ENCODE results near the gene AMBN. TPM values are rescaled to one million over a fixed set of nuclear protein-coding genes. Genes with fewer than 3 reads are reported as not detected.

The AMBN gene, protein sequence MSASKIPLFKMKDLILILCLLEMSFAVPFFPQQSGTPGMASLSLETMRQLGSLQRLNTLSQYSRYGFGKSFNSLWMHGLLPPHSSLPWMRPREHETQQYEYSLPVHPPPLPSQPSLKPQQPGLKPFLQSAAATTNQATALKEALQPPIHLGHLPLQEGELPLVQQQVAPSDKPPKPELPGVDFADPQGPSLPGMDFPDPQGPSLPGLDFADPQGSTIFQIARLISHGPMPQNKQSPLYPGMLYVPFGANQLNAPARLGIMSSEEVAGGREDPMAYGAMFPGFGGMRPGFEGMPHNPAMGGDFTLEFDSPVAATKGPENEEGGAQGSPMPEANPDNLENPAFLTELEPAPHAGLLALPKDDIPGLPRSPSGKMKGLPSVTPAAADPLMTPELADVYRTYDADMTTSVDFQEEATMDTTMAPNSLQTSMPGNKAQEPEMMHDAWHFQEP
- polyA plus RNA-seq (2013, experiment 1 of 2): 0.06 TPM
- polyA plus RNA-seq (2013, experiment 2 of 2): 0.10 TPM

DNA sequence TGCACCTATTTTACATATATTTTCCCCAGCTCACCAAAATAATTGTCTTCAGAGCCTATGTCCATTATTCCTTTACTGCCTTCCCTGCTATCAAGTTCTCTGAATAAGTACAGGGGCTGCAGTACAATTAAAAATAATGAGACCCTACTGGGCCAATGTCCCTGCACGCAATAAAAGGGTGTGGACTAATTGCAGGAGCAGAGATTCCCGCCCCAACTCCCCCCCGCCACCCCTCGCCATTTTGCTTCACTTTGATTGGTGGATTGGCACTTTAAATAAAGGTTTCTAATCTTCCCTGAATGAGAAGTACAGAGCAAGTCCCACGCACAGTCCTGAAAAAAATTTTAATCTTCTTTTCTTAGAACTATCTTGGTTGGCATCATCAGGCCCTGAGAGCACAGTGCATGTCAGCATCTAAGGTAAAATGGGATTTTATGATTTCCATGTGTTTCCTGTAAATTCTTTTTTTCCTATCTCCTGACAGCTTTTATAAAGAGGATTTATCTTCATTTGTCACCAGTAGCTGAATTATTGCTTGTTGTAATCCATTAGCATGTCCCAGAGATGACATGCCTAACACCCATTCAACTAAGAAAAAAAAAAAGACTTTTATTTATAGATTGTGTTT, at the start of gene AMBN:
AMBN (plus strand) TSS at position 302 of the 628 bp plus-strand sequence; CDS start at position 405, 103 bp downstream.
- Histone ChIP-seq H3K18ac (ENCODE audit: low read length) (no peak within 1 kb of the TSS), H3K9ac (ENCODE audit: low read depth, low read length, poor library complexity) (no peak within 1 kb of the TSS), H3K27me3 (ENCODE audit: control insufficient read depth in 3 of 3, insufficient read depth in 3 of 3, low read depth in 1 of 3, low read length in 3 of 3) (no peaks in the 10 kb centered on the region), H3K4ac (ENCODE audit: low read length) (no peak within 1 kb of the TSS), H2BK15ac (ENCODE audit: low read length) (no peak within 1 kb of the TSS), H3K9me3 (replicated peaks in 1 of 2; ENCODE audit: control insufficient read depth in 2 of 2, insufficient read depth in 1 of 2, low read depth in 1 of 2, low read length in 2 of 2) (no peaks in the 10 kb centered on the region), H4K8ac (ENCODE audit: low read depth, low read length) (no peak within 1 kb of the TSS), H2BK5ac (ENCODE audit: low read length) (no peak within 1 kb of the TSS), H3K14ac (ENCODE audit: low read length) (no peak within 1 kb of the TSS), H4K91ac (ENCODE audit: low read depth, low read length, poor library complexity) (no peak within 1 kb of the TSS), H2BK12ac (ENCODE audit: low read length) (no peak within 1 kb of the TSS), H3K23ac (ENCODE audit: low read depth, low read length, poor library complexity) (no peak within 1 kb of the TSS), H3K79me1 (ENCODE audit: low read depth, low read length) (no peaks in the 10 kb centered on the region), H2AFZ (ENCODE audit: low read length) (no peak within 1 kb of the TSS), H3K36me3 (replicated peaks in 1 of 2; ENCODE audit: control insufficient read depth in 2 of 2, insufficient read depth in 2 of 2, low read length in 2 of 2) (no peaks in the 10 kb centered on the region), H3K27ac (replicated peaks; ENCODE audit: low read length) (no peak within 1 kb of the TSS), H3K4me2 (ENCODE audit: insufficient read depth, low read length, poor library complexity, severe bottlenecking) (no peak within 1 kb of the TSS), H2AK5ac (ENCODE audit: low read depth, low read length) (no peak within 1 kb of the TSS), H3K4me3 (ENCODE audit: low read length in 2 of 2) (no peak within 1 kb of the TSS), H3K4me1 (ENCODE audit: control insufficient read depth in 2 of 2, insufficient read depth in 1 of 2, low read depth in 1 of 2, low read length in 2 of 2) (no peaks in the 10 kb centered on the region), H2BK120ac (ENCODE audit: low read depth, low read length) (no peak within 1 kb of the TSS)
- WGBS, 2 donors (ENCODE audit: extremely low coverage in 2 of 2, insufficient read length in 2 of 2, insufficient replicate concordance in 1 of 2): no CpG with 5 or more reads among the region's 5 CpGs
- no peak for DNase-seq (ENCODE audit: low spot score)

- Histone ChIP-seq H3K18ac (ENCODE audit: low read length) (no peak overlapping the region), H3K9me3 (replicated peaks in 1 of 2; ENCODE audit: control insufficient read depth in 2 of 2, insufficient read depth in 1 of 2, low read depth in 1 of 2, low read length in 2 of 2) (no peaks in the 10 kb centered on the region), H3K9ac (ENCODE audit: low read depth, low read length, poor library complexity) (no peak overlapping the region), H3K4me2 (ENCODE audit: insufficient read depth, low read length, poor library complexity, severe bottlenecking) (no peak overlapping the region), H3K27me3 (ENCODE audit: control insufficient read depth in 3 of 3, insufficient read depth in 3 of 3, low read depth in 1 of 3, low read length in 3 of 3) (no peaks in the 10 kb centered on the region), H2AFZ (ENCODE audit: low read length) (no peak overlapping the region), H2AK5ac (ENCODE audit: low read depth, low read length) (no peak overlapping the region), H2BK15ac (ENCODE audit: low read length) (no peak overlapping the region), H2BK5ac (ENCODE audit: low read length) (no peak overlapping the region), H2BK120ac (ENCODE audit: low read depth, low read length) (no peak overlapping the region), H3K4ac (ENCODE audit: low read length) (no peak overlapping the region), H3K36me3 (replicated peaks in 1 of 2; ENCODE audit: control insufficient read depth in 2 of 2, insufficient read depth in 2 of 2, low read length in 2 of 2) (no peaks in the 10 kb centered on the region), H4K8ac (ENCODE audit: low read depth, low read length) (no peak overlapping the region), H3K23ac (ENCODE audit: low read depth, low read length, poor library complexity) (no peak overlapping the region), H4K91ac (ENCODE audit: low read depth, low read length, poor library complexity) (no peak overlapping the region), H3K79me1 (ENCODE audit: low read depth, low read length) (no peaks in the 10 kb centered on the region), H3K4me1 (ENCODE audit: control insufficient read depth in 2 of 2, insufficient read depth in 1 of 2, low read depth in 1 of 2, low read length in 2 of 2) (no peaks in the 10 kb centered on the region), H3K4me3 (ENCODE audit: low read length in 2 of 2) (no peak overlapping the region), H2BK12ac (ENCODE audit: low read length) (no peak overlapping the region), H3K14ac (ENCODE audit: low read length) (no peak overlapping the region), H3K27ac (replicated peaks; ENCODE audit: low read length) (no peak overlapping the region)
- peak; percentile 14 for DNase-seq (ENCODE audit: low spot score)
Measured at GRCh38 chr4:70544279-70544868, 47.7 kb upstream of the AMBN start.

GRCh38 chr4:70556856-70557255, 35.2 kb upstream of the AMBN start:
- Histone ChIP-seq H3K36me3 (replicated peaks in 1 of 2; ENCODE audit: control insufficient read depth in 2 of 2, insufficient read depth in 2 of 2, low read length in 2 of 2) (no peaks in the 10 kb centered on the region), H3K4me3 (ENCODE audit: low read length in 2 of 2) (no peak overlapping the region), H3K4me1 (ENCODE audit: control insufficient read depth in 2 of 2, insufficient read depth in 1 of 2, low read depth in 1 of 2, low read length in 2 of 2) (no peaks in the 10 kb centered on the region), H3K18ac (ENCODE audit: low read length) (no peak overlapping the region), H3K79me1 (ENCODE audit: low read depth, low read length) (no peaks in the 10 kb centered on the region), H3K27me3 (ENCODE audit: control insufficient read depth in 3 of 3, insufficient read depth in 3 of 3, low read depth in 1 of 3, low read length in 3 of 3) (no peaks in the 10 kb centered on the region), H2BK12ac (ENCODE audit: low read length) (no peak overlapping the region), H2AFZ (ENCODE audit: low read length) (no peak overlapping the region), H3K23ac (ENCODE audit: low read depth, low read length, poor library complexity) (no peak overlapping the region), H3K9me3 (replicated peaks in 1 of 2; ENCODE audit: control insufficient read depth in 2 of 2, insufficient read depth in 1 of 2, low read depth in 1 of 2, low read length in 2 of 2) (no peaks in the 10 kb centered on the region), H3K4me2 (ENCODE audit: insufficient read depth, low read length, poor library complexity, severe bottlenecking) (no peak overlapping the region), H2BK5ac (ENCODE audit: low read length) (no peak overlapping the region), H4K8ac (ENCODE audit: low read depth, low read length) (no peak overlapping the region), H2AK5ac (ENCODE audit: low read depth, low read length) (no peak overlapping the region), H3K4ac (ENCODE audit: low read length) (no peak overlapping the region), H4K91ac (ENCODE audit: low read depth, low read length, poor library complexity) (no peak overlapping the region), H2BK15ac (ENCODE audit: low read length) (no peak overlapping the region), H3K9ac (ENCODE audit: low read depth, low read length, poor library complexity) (no peak overlapping the region), H2BK120ac (ENCODE audit: low read depth, low read length) (no peak overlapping the region), H3K14ac (ENCODE audit: low read length) (no peak overlapping the region), H3K27ac (replicated peaks; ENCODE audit: low read length) (no peak overlapping the region)
- no peak for DNase-seq (ENCODE audit: low spot score)
- no CpG with 5 or more reads among the region's 1 CpG for WGBS, 2 donors (ENCODE audit: extremely low coverage in 2 of 2, insufficient read length in 2 of 2, insufficient replicate concordance in 1 of 2)

- no peak overlapping the region for H3K14ac ChIP-seq (ENCODE audit: low read length)
- DNase-seq (ENCODE audit: low spot score): peak; percentile 57
Measured at GRCh38 chr4:70559211-70559830, 32.7 kb upstream of the AMBN start.

More at GRCh38 chr4:70559211-70559830, 32.7 kb upstream of the AMBN start:
- no CpG with 5 or more reads among the region's 2 CpGs for WGBS, 2 donors (ENCODE audit: extremely low coverage in 2 of 2, insufficient read length in 2 of 2, insufficient replicate concordance in 1 of 2)
- no peak overlapping the region for H4K91ac ChIP-seq (ENCODE audit: low read depth, low read length, poor library complexity)
- no peaks in the 10 kb centered on the region for H3K27me3 ChIP-seq (ENCODE audit: control insufficient read depth in 3 of 3, insufficient read depth in 3 of 3, low read depth in 1 of 3, low read length in 3 of 3)
- H2AFZ ChIP-seq (ENCODE audit: low read length): no peak overlapping the region
- no peak overlapping the region for H3K23ac ChIP-seq (ENCODE audit: low read depth, low read length, poor library complexity)
- H2BK12ac ChIP-seq (ENCODE audit: low read length): no peak overlapping the region
- no peak overlapping the region for H3K27ac ChIP-seq (replicated peaks; ENCODE audit: low read length)
- H3K79me1 ChIP-seq (ENCODE audit: low read depth, low read length): no peaks in the 10 kb centered on the region
- no peak overlapping the region for H2BK15ac ChIP-seq (ENCODE audit: low read length)
- H3K4me3 ChIP-seq (ENCODE audit: low read length in 2 of 2): no peak overlapping the region
- H3K4me1 ChIP-seq (ENCODE audit: control insufficient read depth in 2 of 2, insufficient read depth in 1 of 2, low read depth in 1 of 2, low read length in 2 of 2): no peaks in the 10 kb centered on the region
- no peaks in the 10 kb centered on the region for H3K36me3 ChIP-seq (replicated peaks in 1 of 2; ENCODE audit: control insufficient read depth in 2 of 2, insufficient read depth in 2 of 2, low read length in 2 of 2)
- no peak overlapping the region for H4K8ac ChIP-seq (ENCODE audit: low read depth, low read length)
- no peaks in the 10 kb centered on the region for H3K9me3 ChIP-seq (replicated peaks in 1 of 2; ENCODE audit: control insufficient read depth in 2 of 2, insufficient read depth in 1 of 2, low read depth in 1 of 2, low read length in 2 of 2)
- H3K9ac ChIP-seq (ENCODE audit: low read depth, low read length, poor library complexity): no peak overlapping the region
- no peak overlapping the region for H3K4ac ChIP-seq (ENCODE audit: low read length)
- H3K18ac ChIP-seq (ENCODE audit: low read length): no peak overlapping the region
- no peak overlapping the region for H2AK5ac ChIP-seq (ENCODE audit: low read depth, low read length)
- H2BK5ac ChIP-seq (ENCODE audit: low read length): no peak overlapping the region
- H2BK120ac ChIP-seq (ENCODE audit: low read depth, low read length): no peak overlapping the region
- H3K4me2 ChIP-seq (ENCODE audit: insufficient read depth, low read length, poor library complexity, severe bottlenecking): no peak overlapping the region

All from neuronal stem cell (in vitro differentiated cells).